SU-DHL-6 (cell line): ENCODE results near the gene CCDC24.

Experiments used
- H2AFZ ChIP-seq: fragments of 200-600 bp; sonication (generic); 2 replicates; pipeline ENCODE4 v1.6.1; 2014; ENCODE audit warnings: low read depth, mild to moderate bottlenecking, moderate library complexity, mixed read lengths, antibody characterized with exemption, low read length; ENCODE audit not compliant: severe bottlenecking
- H3F3A ChIP-seq: fragments of 200-600 bp; shearing (Covaris generic); 2 replicates; pipeline ENCODE4 v1.6.0; 2016; ENCODE audit warnings: antibody characterized with exemption, mild to moderate bottlenecking; ENCODE audit not compliant: insufficient read depth
- H3K27ac ChIP-seq: fragments of 200-600 bp; sonication (generic); 2 replicates; pipeline ENCODE4 v1.5.1; 2016; ENCODE audit warnings: low read depth, mild to moderate bottlenecking, low read length, moderate library complexity, mixed read lengths
- H3K27me3 ChIP-seq: fragments of 200-600 bp; sonication (generic), shearing (Covaris generic); 2 replicates; pipeline ENCODE4 v1.6.0; 2014; ENCODE audit warnings: mild to moderate bottlenecking, low read length
- H3K36me3 ChIP-seq: fragments of 200-600 bp; sonication (generic); 2 replicates; pipeline ENCODE4 v1.6.1; 2014; ENCODE audit warnings: mild to moderate bottlenecking, low read length, mixed read lengths
- H3K4me2 ChIP-seq: fragments of 300-600, 200-600 bp; shearing (Covaris generic), sonication (generic); 2 replicates; pipeline ENCODE4 v1.6.0; 2014; ENCODE audit warnings: low read length, low read depth, mild to moderate bottlenecking; ENCODE audit not compliant: poor library complexity, severe bottlenecking
- H3K4me3 ChIP-seq: fragments of 200-600 bp; sonication (generic); 2 replicates; pipeline ENCODE4 v1.5.1; 2014; ENCODE audit warnings: antibody characterized with exemption, low read length, mild to moderate bottlenecking, mixed read lengths; ENCODE audit not compliant: insufficient read depth, poor library complexity, severe bottlenecking
- H3K79me2 ChIP-seq: fragments of 200-600 bp; sonication (generic); 2 replicates; pipeline ENCODE4 v1.6.1; 2014; ENCODE audit warnings: mild to moderate bottlenecking, low read length, moderate library complexity; ENCODE audit not compliant: insufficient read depth
- H3K9ac ChIP-seq: fragments of 200-600 bp; sonication (generic); 2 replicates; pipeline ENCODE4 v1.7.0; 2014; ENCODE audit warnings: mild to moderate bottlenecking, low read length
- H3K9me2 ChIP-seq: fragments of 200-600 bp; sonication (generic); replicated peaks from 2 replicates; pipeline ENCODE4 v1.6.1; 2014; ENCODE audit warnings: low read length; ENCODE audit not compliant: insufficient read depth
- H3K9me3 ChIP-seq: fragments of 200-600 bp; sonication (generic); 2 replicates; pipeline ENCODE4 v1.6.1; 2014; ENCODE audit warnings: low read length, mixed read lengths; ENCODE audit not compliant: insufficient read depth
- H4K20me1 ChIP-seq: fragments of 200-600 bp; sonication (generic); 2 replicates; pipeline ENCODE4 v1.6.1; 2014; ENCODE audit warnings: low read depth, mild to moderate bottlenecking, antibody characterized with exemption, low read length, moderate library complexity, mixed read lengths
- EZH2phosphoT487 ChIP-seq: fragments of 200-600 bp; sonication (generic), shearing (Covaris generic); conservative IDR thresholded peaks from 2 replicates; pipeline ENCODE4 v1.6.1; 2018; ENCODE audit warnings: mild to moderate bottlenecking, antibody characterized with exemption, low read length, moderate library complexity, mixed read lengths
- TF ChIP-seq, protein P1 (sequence below): fragments of 200-600 bp; sonication (generic); IDR thresholded peaks from one replicate; pipeline ENCODE4 v1.5.1; 2017; ENCODE audit warnings: antibody characterized with exemption, mild to moderate bottlenecking, low read length, moderate library complexity; ENCODE audit not compliant: insufficient read depth, poor library complexity, severe bottlenecking

Gene CCDC24

DNA sequence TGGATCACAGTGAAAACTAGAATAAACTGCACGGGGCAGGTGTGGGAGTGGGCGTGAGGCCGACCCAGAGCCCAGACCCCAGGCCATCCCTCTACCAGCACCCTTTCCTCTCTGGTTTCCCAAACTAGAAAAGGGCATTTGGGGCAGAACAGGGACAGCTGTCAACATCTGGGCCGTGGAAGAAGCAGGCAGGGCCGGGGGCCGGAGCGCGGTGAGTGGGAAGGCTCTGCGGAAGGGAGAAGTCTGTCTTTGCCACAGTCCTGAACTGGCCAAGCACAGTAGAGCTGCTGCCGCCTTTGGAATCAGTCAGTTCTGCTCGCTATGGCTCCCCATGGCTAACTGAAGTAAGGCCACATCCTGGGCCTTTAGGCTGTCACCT is 6.6 kb downstream of the CCDC24 start:
- Histone ChIP-seq H3K27me3 (no peaks in the 10 kb centered on the region), H3K27ac (no peak overlapping the region), H3K9ac (no peak overlapping the region), H3K9me2 (no peaks in the 10 kb centered on the region), H3F3A (no peaks in the 10 kb centered on the region), H2AFZ (no peak overlapping the region), H3K4me3 (no peak overlapping the region), H4K20me1 (no peaks in the 10 kb centered on the region), H3K79me2 (no peaks in the 10 kb centered on the region), H3K4me2 (no peak overlapping the region), H3K36me3 (no peaks in the 10 kb centered on the region), H3K9me3 (no peaks in the 10 kb centered on the region)
- TF ChIP-seq, protein P1, sequence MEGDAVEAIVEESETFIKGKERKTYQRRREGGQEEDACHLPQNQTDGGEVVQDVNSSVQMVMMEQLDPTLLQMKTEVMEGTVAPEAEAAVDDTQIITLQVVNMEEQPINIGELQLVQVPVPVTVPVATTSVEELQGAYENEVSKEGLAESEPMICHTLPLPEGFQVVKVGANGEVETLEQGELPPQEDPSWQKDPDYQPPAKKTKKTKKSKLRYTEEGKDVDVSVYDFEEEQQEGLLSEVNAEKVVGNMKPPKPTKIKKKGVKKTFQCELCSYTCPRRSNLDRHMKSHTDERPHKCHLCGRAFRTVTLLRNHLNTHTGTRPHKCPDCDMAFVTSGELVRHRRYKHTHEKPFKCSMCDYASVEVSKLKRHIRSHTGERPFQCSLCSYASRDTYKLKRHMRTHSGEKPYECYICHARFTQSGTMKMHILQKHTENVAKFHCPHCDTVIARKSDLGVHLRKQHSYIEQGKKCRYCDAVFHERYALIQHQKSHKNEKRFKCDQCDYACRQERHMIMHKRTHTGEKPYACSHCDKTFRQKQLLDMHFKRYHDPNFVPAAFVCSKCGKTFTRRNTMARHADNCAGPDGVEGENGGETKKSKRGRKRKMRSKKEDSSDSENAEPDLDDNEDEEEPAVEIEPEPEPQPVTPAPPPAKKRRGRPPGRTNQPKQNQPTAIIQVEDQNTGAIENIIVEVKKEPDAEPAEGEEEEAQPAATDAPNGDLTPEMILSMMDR, result no peak
- TF ChIP-seq EZH2phosphoT487, result no peak

DNA sequence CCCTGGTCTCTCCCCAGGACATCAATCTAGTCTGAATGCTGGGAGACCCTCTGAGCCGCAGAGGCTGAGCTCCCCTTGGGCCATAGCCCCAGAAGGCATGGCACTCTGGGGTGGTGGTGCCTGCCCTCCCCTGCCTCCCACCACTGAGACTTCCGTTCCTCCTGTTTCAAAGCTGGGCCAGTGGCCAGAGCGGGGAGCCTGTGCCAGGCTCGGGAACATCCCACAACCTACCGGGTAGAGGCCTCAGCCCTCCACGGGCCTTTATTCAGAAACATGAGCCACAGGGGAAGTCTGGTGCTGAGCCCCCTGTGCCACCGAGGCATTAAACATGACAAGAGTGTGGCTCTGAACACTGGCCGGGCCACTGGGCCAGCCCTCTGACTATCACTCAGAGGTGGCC is 8.1 kb downstream of the CCDC24 start:
- Histone ChIP-seq H3K27me3 (no peaks in the 10 kb centered on the region), H3K9ac (no peak overlapping the region), H4K20me1 (no peaks in the 10 kb centered on the region), H3K79me2 (no peaks in the 10 kb centered on the region), H3K9me3 (no peaks in the 10 kb centered on the region), H3K4me2 (no peak overlapping the region), H3K36me3 (no peaks in the 10 kb centered on the region), H2AFZ (no peak overlapping the region), H3K27ac (no peak overlapping the region), H3F3A (no peaks in the 10 kb centered on the region), H3K4me3 (no peak overlapping the region), H3K9me2 (no peaks in the 10 kb centered on the region)
- TF ChIP-seq, protein P1, result no peak
- TF ChIP-seq EZH2phosphoT487, result no peak

DNA sequence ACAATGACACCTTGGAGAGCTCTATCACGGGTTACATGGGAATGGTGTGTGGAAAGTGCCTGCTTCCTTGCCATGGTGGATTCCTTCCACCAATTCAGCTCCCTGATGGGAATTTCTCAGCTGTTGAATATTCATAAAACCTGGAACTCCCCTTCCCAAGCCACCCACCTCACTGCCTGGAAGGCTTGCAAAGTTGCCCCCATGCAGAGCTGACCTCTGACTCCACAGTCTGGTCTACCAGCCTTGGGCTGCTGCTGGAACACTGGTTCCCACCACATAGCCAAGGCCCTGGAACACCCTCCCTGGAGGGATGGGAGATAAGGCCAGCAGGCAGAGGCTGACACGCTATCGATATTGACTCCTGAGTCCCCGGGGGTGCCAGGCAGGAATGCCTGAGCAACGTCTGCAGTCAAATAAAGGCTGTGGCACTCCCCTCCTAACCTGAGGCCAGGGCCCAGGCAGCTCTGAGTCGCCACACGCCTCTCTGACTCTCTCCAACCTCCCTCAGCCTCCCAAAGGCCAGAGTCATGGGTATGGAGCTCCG is 8.8 kb downstream of the CCDC24 start:
- H3K36me3 ChIP-seq, result no peaks in the 10 kb centered on the region
- no peak overlapping the region for H2AFZ ChIP-seq
- H3F3A ChIP-seq, result no peaks in the 10 kb centered on the region
- TF ChIP-seq, protein P1, result no peak
- no peak for TF ChIP-seq EZH2phosphoT487
- H3K9me2 ChIP-seq, result no peaks in the 10 kb centered on the region
- no peaks in the 10 kb centered on the region for H3K79me2 ChIP-seq
- no peak overlapping the region for H3K4me3 ChIP-seq
- no peaks in the 10 kb centered on the region for H4K20me1 ChIP-seq
- no peak overlapping the region for H3K27ac ChIP-seq
- no peaks in the 10 kb centered on the region for H3K9me3 ChIP-seq
- H3K4me2 ChIP-seq, result no peak overlapping the region
- no peak overlapping the region for H3K9ac ChIP-seq
- H3K27me3 ChIP-seq, result no peaks in the 10 kb centered on the region
